GM12892 (cell line): ENCODE data around the gene ELP5.
"Not testable (repeated sequence)": the region's sequence is repeated elsewhere in the genome, so short reads cannot be mapped to it uniquely, and the experiment has no call there.

Experiments used
- DNase-seq: peaks from one replicate; pipeline ENCODE4 v3.0.0; 2011; ENCODE audit not compliant: insufficient read length
- FAIRE-seq: peaks from 2 replicates; lab custom pipeline; 2011; peaks lifted over from hg19 to GRCh38; lab: Jason Lieb, UNC
- POLR2A ChIP-seq: IDR thresholded peaks from 2 replicates; pipeline ENCODE4 v1.6.1; 2011; ENCODE audit warnings: low read depth, low read length, control low read depth
- POLR2AphosphoS5 ChIP-seq: IDR thresholded peaks from 2 replicates; pipeline ENCODE4 v1.6.1; 2011; ENCODE audit warnings: low read depth, low read length, control low read depth
- TAF1 ChIP-seq: IDR thresholded peaks from 2 replicates; pipeline ENCODE4 v1.6.1; 2011; ENCODE audit warnings: low read depth, mild to moderate bottlenecking, control low read depth, low read length, borderline replicate concordance

Gene ELP5

DNA sequence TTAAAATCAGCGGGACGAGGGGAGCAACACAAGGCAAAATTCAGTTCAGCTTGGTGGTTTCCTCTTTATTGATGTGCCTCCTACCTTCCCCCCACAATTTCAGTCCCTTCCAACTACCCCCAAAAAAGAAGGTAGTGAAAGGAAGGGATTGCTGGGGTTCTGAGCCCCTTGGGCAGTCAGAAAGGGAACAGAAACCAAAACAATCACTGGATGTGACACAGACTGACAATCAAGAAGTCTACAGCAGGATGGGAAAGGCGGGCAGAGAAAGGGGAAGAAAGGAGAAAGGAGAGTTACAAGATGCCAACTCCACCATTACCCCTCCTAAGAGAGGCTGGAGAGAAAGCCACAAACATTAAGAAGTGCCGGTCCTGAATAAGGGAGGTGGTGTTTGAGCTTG, 11.6 kb upstream of the ELP5 start:
- FAIRE-seq (peak; percentile 14), DNase-seq (no peak)
- TF ChIP-seq POLR2AphosphoS5 = no peak
- TF ChIP-seq POLR2A = no peak
- TF ChIP-seq TAF1 = no peak

DNA sequence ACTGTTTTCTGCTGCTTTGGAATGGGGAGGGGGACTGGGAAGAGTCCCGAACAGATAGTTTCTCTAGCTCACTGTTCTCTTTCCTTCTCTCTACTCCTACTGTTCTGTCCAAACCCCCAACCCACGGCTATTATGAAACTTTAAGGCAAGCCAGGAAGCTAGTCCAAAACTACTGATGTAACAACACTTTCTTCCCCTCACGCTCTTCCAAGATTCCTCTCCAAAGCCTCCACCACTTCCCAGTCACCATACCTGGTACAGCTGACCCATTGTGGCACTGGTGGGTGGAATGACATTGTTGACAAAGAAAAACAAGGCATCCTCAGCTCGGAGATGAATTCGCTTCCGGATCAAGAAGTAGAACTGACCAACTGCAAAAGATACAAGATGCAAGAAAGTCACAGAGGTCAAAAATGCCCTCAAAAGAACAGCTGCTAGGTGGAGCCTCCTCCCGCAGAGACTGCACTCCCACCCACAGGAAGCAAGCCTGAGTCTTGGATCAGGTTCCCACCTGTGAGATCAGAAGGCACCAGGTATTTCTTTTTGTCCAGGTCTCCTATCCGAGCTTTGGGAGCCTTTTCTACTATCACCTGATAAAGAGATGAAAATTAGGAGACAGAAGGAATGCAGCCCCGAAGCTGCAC, 10.8 kb upstream of the ELP5 start:
- TF ChIP-seq POLR2AphosphoS5 (no peak), POLR2A (no peak)
- FAIRE-seq (peak; percentile 79), DNase-seq (no peak)

DNA sequence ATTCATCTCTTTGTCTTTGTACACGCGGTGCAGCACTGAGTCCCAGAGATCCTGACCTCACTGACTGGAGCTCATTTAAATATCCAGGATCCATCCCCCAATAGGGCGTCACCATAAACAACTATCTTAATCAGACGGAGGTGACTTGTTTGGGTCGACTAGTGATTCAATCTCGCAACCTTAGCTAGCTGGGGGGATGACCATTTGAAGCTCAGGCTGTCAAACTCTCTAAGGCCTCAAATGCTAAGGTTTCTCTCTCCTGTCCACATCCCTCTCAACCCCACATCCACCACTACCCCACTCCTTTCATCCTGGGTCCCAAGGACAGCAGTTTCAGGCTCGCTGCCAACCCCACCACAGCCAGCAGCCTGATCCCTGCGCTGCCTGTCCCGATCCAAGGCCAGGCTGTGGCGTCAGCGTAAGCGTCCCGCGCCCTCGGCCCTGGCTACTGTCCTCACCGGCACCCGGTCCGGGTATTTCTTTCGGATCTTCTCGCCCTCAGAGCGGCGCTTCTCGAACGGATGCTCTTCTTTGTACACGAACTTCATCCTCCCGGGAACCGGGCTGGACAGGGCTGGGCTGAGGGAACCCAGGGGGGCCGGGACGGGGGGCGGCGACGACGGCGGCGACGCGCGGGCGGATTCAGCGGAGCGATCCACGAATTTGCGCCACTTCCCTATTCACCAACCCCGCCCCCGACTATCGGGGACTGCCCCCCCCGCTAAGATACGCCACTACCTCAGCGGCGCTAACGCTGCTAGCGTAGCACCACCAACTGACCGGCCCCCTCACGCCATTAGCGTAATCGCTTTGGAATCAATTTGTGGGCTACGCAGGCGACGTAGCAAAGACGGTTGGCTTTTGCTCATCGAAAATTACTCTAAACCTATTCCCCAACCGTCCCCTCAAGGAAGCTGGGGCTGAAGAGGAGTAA, 10.0 kb upstream of the ELP5 start, which contains the start of gene GABARAP:
GABARAP (minus strand) TSS at position 667 of the 934 bp plus-strand sequence; CDS start at position 548, 119 bp downstream.
- FAIRE-seq = no peak
- peak; percentile 61 for DNase-seq
- no peak for TF ChIP-seq TAF1
- no peak for TF ChIP-seq POLR2AphosphoS5
- no peak for TF ChIP-seq POLR2A

DNA sequence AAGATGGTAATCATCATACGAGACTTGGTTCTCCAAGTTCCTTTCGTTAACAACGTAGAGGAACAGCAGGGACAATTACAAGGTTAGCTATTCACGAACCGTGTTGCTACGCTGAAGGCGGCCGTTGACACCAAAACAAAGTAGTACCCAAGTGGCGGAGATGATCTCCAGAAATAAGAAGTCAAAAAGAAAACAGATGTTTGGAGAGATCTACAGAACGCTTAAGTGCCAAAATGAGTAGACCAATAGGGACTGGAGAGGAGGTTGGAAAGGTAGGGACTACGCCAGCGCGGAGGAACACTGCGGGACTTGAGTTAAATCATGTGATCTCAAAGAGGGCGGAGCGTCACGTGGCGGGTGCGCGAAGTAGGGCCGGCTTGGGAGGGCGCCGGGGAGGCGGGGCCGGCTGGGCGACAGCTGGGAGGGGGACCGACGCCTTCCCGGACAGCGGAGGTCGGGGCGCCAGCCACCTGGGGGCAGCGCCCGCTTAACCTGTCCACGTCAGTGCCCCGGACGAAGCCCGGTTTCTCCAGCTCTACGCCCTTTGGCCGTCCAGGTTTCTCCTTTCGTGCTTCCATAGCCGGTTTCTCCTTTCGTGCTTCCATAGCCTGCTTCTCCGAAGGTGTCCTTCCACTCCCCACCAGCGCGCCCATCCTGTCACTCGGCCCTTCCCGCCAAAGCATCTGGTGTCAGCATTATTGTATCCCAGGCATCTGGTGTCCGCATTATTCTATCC, 9.1 kb upstream of the ELP5 start:
- peak; percentile 96 for DNase-seq
- peak; percentile 99 for FAIRE-seq
- peak; percentile 77 for TF ChIP-seq POLR2A
- peak; percentile 77; the same call in 1 of the 2 replicates for TF ChIP-seq POLR2AphosphoS5
- no peak for TF ChIP-seq TAF1

DNA sequence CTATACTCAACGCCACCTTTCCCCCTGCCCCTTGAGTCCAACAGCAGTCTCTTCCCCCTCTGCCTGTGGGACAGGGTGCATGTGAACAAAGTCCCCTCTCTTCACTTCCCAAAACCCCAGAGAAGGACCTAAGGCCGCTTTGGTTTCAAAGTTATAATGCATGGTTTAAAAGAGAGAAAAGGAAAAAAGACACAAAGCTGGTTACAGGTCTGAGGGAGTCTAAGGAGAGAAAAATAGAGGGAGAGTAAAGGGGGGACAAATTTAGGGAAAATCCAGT, 8.6 kb upstream of the ELP5 start:
- FAIRE-seq = peak; percentile 17
- TF ChIP-seq TAF1 (no peak), POLR2AphosphoS5 (no peak), POLR2A (no peak)
- no peak for DNase-seq

DNA sequence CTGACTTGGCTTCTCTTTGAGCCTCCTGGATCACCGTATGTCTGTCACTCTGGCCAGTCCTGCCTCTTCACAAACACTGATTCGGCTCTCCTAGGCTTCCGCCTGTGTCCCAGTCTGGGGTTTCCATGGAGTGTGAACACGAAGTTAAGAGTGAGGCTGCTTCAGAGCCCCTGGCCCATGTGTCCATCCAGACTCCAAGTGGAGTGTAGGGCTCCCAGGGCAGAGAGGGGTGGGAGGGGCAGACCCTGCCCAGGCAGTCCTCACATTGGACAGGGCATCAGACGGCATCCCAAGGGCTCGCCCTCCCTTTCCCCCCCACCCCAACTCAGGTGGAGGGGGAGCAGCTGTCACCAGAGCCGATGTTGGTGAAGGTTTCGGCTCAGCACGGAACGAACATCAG, 8.2 kb upstream of the ELP5 start:
- not testable (repeated sequence) for FAIRE-seq, DNase-seq

DNA sequence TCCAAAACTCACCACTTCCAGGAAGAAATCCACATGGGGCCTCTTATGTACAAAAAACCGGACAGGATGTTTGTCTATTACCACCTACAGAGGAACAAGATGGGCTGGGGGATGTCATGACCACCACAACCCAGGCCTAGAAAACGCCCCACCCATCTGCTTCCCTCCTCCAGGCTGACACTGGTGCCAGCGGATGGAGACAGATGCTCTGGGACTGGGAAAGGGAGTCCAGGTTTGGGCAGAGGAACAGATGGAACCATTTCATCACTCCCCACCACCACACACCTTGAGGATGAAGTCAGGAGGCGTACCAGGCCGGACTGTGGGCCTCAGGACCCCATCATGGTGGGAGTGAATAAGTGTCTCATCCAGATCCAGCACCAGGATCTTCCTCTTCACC, 5.2 kb upstream of the ELP5 start:
- DNase-seq = no peak
- no peak for FAIRE-seq

DNA sequence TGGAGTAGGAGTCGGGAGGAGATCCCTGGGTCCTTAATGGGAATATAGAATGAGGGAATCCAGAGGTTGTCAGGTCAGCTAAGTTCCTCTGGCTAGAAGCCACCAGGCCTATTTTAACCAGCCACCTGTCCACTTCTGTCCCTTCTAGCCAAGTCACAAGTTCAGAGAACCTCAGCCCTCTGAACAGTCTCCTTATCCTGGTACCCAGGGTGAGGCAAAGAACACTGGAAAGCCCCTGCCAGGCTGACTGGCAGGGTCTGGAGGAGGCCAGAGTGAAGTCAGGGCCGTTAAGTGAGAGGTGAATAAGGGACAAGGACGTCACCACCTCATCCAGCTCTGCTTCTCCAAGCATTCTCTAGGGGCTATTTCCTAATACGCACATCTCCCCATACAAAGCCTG, 3.2 kb upstream of the ELP5 start:
- no peak for FAIRE-seq
- DNase-seq = no peak
- TF ChIP-seq POLR2AphosphoS5 (no peak), POLR2A (no peak), TAF1 (no peak)

More for the DNA sequence above, 5.2 kb upstream of the ELP5 start:
- TF ChIP-seq POLR2A (no peak), TAF1 (no peak), POLR2AphosphoS5 (no peak)

DNA sequence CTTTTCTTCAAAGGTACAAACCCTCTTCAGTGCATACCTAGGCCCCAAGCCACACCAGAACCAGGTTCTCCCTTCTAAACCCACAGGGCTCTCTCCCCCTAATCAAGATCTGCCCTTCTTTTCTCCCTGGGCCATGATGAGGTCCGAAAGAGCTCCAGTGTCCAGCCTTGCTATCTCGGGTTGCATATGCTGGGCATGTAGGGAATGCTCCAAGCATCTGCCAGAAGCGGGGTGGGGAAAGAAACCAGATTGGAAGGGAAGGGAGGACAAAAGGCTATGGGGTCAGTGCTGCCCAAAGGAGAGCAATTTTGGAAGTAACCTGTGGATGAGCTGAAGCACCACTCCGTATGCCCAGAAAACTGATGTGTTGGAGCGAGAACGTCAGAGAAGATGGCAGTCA, 2.8 kb upstream of the ELP5 start:
- DNase-seq (no peak), FAIRE-seq (no peak)
- TF ChIP-seq POLR2AphosphoS5 = no peak
- TF ChIP-seq POLR2A = no peak
- no peak for TF ChIP-seq TAF1

DNA sequence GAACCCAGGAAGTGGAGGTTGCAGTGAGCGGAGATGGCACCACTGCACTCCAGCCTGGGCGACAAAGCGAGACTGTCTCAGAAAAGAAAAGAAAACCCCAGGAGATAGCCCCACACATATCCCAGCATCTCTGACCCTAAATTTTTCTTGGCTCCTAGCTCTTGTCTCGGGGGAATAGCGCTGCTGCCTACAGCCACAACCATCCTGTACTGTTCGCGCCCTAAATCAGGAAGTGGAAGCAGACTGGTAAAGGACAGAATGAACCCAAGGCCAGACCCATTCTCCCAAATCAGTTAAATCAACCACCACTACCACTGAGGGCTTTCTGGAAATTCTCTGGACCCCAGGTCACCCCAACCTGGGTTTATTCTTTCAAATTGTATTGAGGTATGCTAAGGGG, 2.2 kb upstream of the ELP5 start:
- no peak for FAIRE-seq
- no peak; the same call in 1 of the 2 replicates for TF ChIP-seq POLR2AphosphoS5
- no peak for TF ChIP-seq POLR2A
- TF ChIP-seq TAF1 = no peak
- DNase-seq = no peak
